Brain microvascular endothelial cell (primary cell): ENCODE results near the gene SNPH.
A peak's percentile ranks its signal among the peaks of the same experiment; 100 is the strongest.
"Not testable (repeated sequence)": the region's sequence is repeated elsewhere in the genome, so short reads cannot be mapped to it uniquely, and the experiment has no call there.

Experiments used
- DNase-seq: peaks from one replicate; pipeline ENCODE4 v3.0.0-alpha.2; 2020
- H3K27ac ChIP-seq: fragments of 250-450 bp; sonication (Bioruptor Pico); 2 replicates; pipeline ENCODE4 v1.5.1; 2020; ENCODE audit warnings: mild to moderate bottlenecking, moderate library complexity
- H3K27me3 ChIP-seq: fragments of 250-450 bp; sonication (Bioruptor Pico); replicated peaks from 2 replicates; pipeline ENCODE4 v1.5.1; 2020; ENCODE audit warnings: mild to moderate bottlenecking
- H3K36me3 ChIP-seq: fragments of 250-450 bp; sonication (Bioruptor Pico); replicated peaks from 2 replicates; pipeline ENCODE4 v1.5.1; 2020; ENCODE audit warnings: mild to moderate bottlenecking
- H3K4me3 ChIP-seq: 2 replicates; pipeline ENCODE4 v1.5.1; 2011; ENCODE audit warnings: low read depth, mild to moderate bottlenecking, control low read depth, low read length, moderate library complexity
- CTCF ChIP-seq: IDR thresholded peaks from 2 replicates; pipeline ENCODE4 v1.5.1; 2011; ENCODE audit warnings: low read depth, mild to moderate bottlenecking, moderate library complexity, low read length, control low read depth, inconsistent platforms; ENCODE audit errors: missing control alignments
- in situ Hi-C: cut with HindIII; loops from 2 replicates; pipeline ENCODE4 v1.10.0; 2017; ENCODE audit warnings: low sequenced_read_pairs, low pct_ligation_motif_present

The SNPH gene

DNA sequence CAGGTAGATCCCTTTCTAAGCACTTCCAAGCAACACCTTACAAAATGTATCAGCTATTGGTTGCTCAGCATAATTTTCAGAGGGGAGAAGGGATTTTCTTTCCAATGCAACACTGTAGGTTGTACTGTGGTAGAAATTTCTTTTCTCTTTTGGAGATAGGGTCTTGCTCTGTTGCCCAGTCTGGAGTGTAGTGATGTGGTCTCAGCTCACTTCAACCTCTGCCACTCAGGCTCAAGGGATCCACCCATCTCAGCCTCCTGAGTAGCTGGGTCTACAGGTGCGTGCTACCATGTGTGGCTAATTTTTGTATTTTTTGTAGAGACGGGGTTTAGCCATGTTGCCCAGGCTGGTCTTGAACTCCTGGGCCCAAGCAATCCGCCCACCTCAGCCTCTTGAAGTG, 24.0 kb upstream of the SNPH start:
- TF ChIP-seq CTCF: no peak
- Histone ChIP-seq H3K27ac (no peak overlapping the region), H3K4me3 (no peak overlapping the region), H3K36me3 (no peaks in the 10 kb centered on the region), H3K27me3 (no peaks in the 10 kb centered on the region)
- in situ Hi-C loops: no loop called here
- DNase-seq: no peak

- Histone ChIP-seq H3K4me3 (no peak overlapping the region), H3K27ac (no peak overlapping the region), H3K27me3 (no peaks in the 10 kb centered on the region), H3K36me3 (no peaks in the 10 kb centered on the region)
- peak; percentile 66 for DNase-seq
- TF ChIP-seq CTCF: no peak
- in situ Hi-C loops: no loop called here
Observed at GRCh38 chr20:1242530-1242929, 23.6 kb upstream of the SNPH start.

GRCh38 chr20:1245578-1245977, 20.5 kb upstream of the SNPH start:
- Histone ChIP-seq H3K27me3 (no peaks in the 10 kb centered on the region), H3K4me3 (no peak overlapping the region), H3K36me3 (no peaks in the 10 kb centered on the region), H3K27ac (no peak overlapping the region)
- DNase-seq: no peak
- no peak for TF ChIP-seq CTCF
- in situ Hi-C loops: no loop called here

DNA sequence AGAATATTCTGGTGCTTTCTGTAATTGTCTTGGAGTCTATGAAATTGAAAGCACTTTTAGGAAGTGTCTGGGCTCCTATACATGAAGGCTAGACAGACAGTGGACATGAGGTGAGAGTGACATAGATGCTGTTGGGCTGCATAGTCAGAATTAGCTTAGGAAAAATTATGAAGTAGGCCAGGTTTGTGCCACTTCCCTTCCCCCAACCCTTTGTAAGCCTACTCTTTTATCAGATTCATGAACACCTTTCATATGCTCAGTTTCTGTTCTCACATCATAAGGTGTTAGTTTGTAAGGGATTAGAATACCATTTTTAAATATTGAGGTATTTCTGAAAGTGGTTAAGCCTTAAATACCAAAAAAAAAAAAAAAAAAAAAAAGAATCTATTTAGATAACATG, 18.4 kb upstream of the SNPH start:
- in situ Hi-C loops: no loop called here
- Histone ChIP-seq H3K27me3 (no peaks in the 10 kb centered on the region), H3K36me3 (no peaks in the 10 kb centered on the region)

GRCh38 chr20:1250282-1250681, 15.8 kb upstream of the SNPH start:
- H3K27ac ChIP-seq, H3K27me3 ChIP-seq, DNase-seq, H3K36me3 ChIP-seq, in situ Hi-C loops, H3K4me3 ChIP-seq: not testable (repeated sequence)

More for the DNA sequence above, 18.4 kb upstream of the SNPH start:
- DNase-seq: no peak
- H3K27ac ChIP-seq: no peak overlapping the region
- no peak overlapping the region for H3K4me3 ChIP-seq
- no peak for TF ChIP-seq CTCF

DNA sequence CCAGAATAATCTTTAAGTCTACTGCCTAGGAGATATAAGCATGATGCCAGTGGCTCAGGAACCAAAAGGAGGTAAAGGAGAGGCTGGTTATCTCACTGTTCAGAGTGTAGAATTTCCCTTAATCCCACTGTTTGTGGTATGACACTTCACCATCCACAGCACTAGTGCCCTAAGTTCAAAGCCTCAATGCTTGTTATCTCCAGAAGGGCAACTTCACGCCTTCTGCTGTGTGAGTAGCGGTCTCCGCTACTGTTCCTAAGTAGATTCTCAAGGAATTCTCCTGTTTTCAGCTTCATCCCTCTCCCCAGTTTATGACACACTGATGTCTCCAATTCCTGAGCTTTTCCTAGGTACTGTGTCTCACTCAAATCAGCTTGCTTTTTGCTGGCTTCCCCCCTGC, 13.7 kb upstream of the SNPH start:
- no peak for DNase-seq
- Histone ChIP-seq H3K4me3 (no peak overlapping the region), H3K27ac (no peak overlapping the region), H3K27me3 (no peaks in the 10 kb centered on the region), H3K36me3 (no peaks in the 10 kb centered on the region)
- no peak for TF ChIP-seq CTCF
- in situ Hi-C loops: no loop called here
